ENCODE results near the gene LIMA1. TPM values are rescaled to one million over a fixed set of nuclear protein-coding genes. Genes with fewer than 3 reads are reported as not detected.

Gene LIMA1
- polyA plus RNA-seq, 1 donor from 2014 or later, result 4.4 TPM

DNA sequence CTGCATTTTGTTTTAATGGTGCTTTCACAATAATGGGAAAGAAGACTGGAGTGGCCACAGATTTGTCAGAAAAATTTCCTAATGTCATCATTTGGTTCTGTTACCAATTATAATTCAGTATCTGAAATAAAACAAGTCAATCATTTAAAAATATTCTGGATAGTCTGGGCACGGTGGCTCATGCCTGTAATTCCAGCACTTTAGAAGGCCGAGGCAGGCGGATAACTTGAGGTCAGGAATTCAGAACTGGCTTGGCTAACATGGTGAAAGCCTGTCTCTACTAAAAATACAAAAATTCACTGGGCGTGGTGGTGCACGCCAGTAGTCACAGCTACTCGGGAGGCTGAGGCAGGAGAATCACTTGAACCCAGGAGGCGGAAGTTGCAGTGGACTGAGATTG is 4.0 kb upstream of the LIMA1 start:
- H3K4me3 ChIP-seq (ENCODE audit: low read length), result no peak overlapping the region
- no peak overlapping the region for H3K9ac ChIP-seq (ENCODE audit: low read length)
- no peak overlapping the region for H3K4me2 ChIP-seq (ENCODE audit: low read length)
- no peaks in the 10 kb centered on the region for H3K9me2 ChIP-seq (ENCODE audit: insufficient read depth, low read length)
- H3K27ac ChIP-seq (ENCODE audit: low read length), result no peak overlapping the region
- H3K9me3 ChIP-seq (ENCODE audit: low read length), result no peaks in the 10 kb centered on the region
- H3K79me2 ChIP-seq (replicated peaks; ENCODE audit: insufficient read depth, low read length), result no peaks in the 10 kb centered on the region
- no peak overlapping the region for H2AFZ ChIP-seq (ENCODE audit: low read depth, low read length)
- H3K27me3 ChIP-seq (ENCODE audit: insufficient read depth, low read depth, low read length), result no peaks in the 10 kb centered on the region
- no peaks in the 10 kb centered on the region for H4K20me1 ChIP-seq (ENCODE audit: insufficient read depth)
- no peaks in the 10 kb centered on the region for H3K36me3 ChIP-seq (ENCODE audit: insufficient read depth, low read length)
- no peaks in the 10 kb centered on the region for H3F3A ChIP-seq (ENCODE audit: insufficient read depth, low read length, poor library complexity, severe bottlenecking)
- TF ChIP-seq, protein P1, sequence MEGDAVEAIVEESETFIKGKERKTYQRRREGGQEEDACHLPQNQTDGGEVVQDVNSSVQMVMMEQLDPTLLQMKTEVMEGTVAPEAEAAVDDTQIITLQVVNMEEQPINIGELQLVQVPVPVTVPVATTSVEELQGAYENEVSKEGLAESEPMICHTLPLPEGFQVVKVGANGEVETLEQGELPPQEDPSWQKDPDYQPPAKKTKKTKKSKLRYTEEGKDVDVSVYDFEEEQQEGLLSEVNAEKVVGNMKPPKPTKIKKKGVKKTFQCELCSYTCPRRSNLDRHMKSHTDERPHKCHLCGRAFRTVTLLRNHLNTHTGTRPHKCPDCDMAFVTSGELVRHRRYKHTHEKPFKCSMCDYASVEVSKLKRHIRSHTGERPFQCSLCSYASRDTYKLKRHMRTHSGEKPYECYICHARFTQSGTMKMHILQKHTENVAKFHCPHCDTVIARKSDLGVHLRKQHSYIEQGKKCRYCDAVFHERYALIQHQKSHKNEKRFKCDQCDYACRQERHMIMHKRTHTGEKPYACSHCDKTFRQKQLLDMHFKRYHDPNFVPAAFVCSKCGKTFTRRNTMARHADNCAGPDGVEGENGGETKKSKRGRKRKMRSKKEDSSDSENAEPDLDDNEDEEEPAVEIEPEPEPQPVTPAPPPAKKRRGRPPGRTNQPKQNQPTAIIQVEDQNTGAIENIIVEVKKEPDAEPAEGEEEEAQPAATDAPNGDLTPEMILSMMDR (IDR thresholded peaks at IDR 0.05; ENCODE audit: poor library complexity, severe bottlenecking), result no peak
- TF ChIP-seq SMC3 (conservative IDR thresholded peaks at IDR 0.05; ENCODE audit: poor library complexity), result no peak
- no peak for TF ChIP-seq MXI1 (conservative IDR thresholded peaks at IDR 0.05; ENCODE audit: poor library complexity, severe bottlenecking)
- TF ChIP-seq, protein P2, sequence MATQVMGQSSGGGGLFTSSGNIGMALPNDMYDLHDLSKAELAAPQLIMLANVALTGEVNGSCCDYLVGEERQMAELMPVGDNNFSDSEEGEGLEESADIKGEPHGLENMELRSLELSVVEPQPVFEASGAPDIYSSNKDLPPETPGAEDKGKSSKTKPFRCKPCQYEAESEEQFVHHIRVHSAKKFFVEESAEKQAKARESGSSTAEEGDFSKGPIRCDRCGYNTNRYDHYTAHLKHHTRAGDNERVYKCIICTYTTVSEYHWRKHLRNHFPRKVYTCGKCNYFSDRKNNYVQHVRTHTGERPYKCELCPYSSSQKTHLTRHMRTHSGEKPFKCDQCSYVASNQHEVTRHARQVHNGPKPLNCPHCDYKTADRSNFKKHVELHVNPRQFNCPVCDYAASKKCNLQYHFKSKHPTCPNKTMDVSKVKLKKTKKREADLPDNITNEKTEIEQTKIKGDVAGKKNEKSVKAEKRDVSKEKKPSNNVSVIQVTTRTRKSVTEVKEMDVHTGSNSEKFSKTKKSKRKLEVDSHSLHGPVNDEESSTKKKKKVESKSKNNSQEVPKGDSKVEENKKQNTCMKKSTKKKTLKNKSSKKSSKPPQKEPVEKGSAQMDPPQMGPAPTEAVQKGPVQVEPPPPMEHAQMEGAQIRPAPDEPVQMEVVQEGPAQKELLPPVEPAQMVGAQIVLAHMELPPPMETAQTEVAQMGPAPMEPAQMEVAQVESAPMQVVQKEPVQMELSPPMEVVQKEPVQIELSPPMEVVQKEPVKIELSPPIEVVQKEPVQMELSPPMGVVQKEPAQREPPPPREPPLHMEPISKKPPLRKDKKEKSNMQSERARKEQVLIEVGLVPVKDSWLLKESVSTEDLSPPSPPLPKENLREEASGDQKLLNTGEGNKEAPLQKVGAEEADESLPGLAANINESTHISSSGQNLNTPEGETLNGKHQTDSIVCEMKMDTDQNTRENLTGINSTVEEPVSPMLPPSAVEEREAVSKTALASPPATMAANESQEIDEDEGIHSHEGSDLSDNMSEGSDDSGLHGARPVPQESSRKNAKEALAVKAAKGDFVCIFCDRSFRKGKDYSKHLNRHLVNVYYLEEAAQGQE (IDR thresholded peaks at IDR 0.05; ENCODE audit: borderline replicate concordance), result no peak

DNA sequence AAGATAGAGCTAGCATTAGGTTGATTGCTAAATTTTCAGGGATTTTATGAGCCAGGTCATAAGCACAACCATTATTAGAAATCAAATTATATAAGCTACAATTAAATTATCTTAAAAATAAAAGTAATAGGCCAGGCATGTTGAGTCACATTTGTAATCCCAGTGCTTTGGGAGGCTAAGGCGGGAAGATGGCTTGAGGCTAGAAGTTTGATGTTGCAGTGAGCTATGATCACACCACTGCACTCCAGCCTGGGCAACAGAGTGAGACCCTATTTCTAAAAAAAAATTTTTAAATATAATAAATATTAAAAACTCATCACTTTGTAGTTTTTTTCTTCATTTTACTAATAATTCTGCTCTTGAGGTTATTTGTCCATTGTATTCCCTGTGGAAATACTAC is 1.9 kb upstream of the LIMA1 start:
- Histone ChIP-seq H3K9me3 (ENCODE audit: low read length) (no peaks in the 10 kb centered on the region), H3K4me3 (ENCODE audit: low read length) (no peak overlapping the region), H3K9ac (ENCODE audit: low read length) (no peak overlapping the region), H3K27me3 (ENCODE audit: insufficient read depth, low read depth, low read length) (no peaks in the 10 kb centered on the region), H3F3A (ENCODE audit: insufficient read depth, low read length, poor library complexity, severe bottlenecking) (no peaks in the 10 kb centered on the region), H4K20me1 (ENCODE audit: insufficient read depth) (no peaks in the 10 kb centered on the region), H2AFZ (ENCODE audit: low read depth, low read length) (no peak overlapping the region), H3K36me3 (ENCODE audit: insufficient read depth, low read length) (no peaks in the 10 kb centered on the region), H3K27ac (ENCODE audit: low read length) (no peak overlapping the region), H3K9me2 (ENCODE audit: insufficient read depth, low read length) (no peaks in the 10 kb centered on the region), H3K4me2 (ENCODE audit: low read length) (no peak overlapping the region), H3K79me2 (replicated peaks; ENCODE audit: insufficient read depth, low read length) (no peaks in the 10 kb centered on the region)
- TF ChIP-seq SMC3 (conservative IDR thresholded peaks at IDR 0.05; ENCODE audit: poor library complexity) (no peak), EP300 (conservative IDR thresholded peaks at IDR 0.05; ENCODE audit: poor library complexity, severe bottlenecking) (no peak), RAD21 (conservative IDR thresholded peaks at IDR 0.05) (no peak), EZH2 (IDR thresholded peaks at IDR 0.05; ENCODE audit: borderline replicate concordance, insufficient read depth, low read length, poor library complexity, severe bottlenecking) (no peak), POLR2AphosphoS5 (IDR thresholded peaks at IDR 0.05) (no peak), TAF1 (IDR thresholded peaks at IDR 0.05; ENCODE audit: low read depth) (no peak), MXI1 (conservative IDR thresholded peaks at IDR 0.05; ENCODE audit: poor library complexity, severe bottlenecking) (no peak)
- TF ChIP-seq, protein P2 (IDR thresholded peaks at IDR 0.05; ENCODE audit: borderline replicate concordance), result no peak
- TF ChIP-seq, protein P1 (IDR thresholded peaks at IDR 0.05; ENCODE audit: poor library complexity, severe bottlenecking), result no peak

All from neural cell (in vitro differentiated cells).